SK-N-SH (cell line): ENCODE data around the gene B3GNT5.

ENCODE experiments used
- EZH2phosphoT487 ChIP-seq: fragments of 200-600 bp; sonication (generic); IDR thresholded peaks from 2 replicates; pipeline ENCODE4 v1.6.1; 2017; ENCODE audit warnings: low read depth, mixed run types, mild to moderate bottlenecking, antibody characterized with exemption, moderate library complexity, borderline replicate concordance
- MAX ChIP-seq: IDR thresholded peaks from 2 replicates; pipeline ENCODE4 v1.4.0; 2012; ENCODE audit warnings: low read depth
- RFX5 ChIP-seq: IDR thresholded peaks from 2 replicates; pipeline ENCODE4 v1.6.1; 2012; ENCODE audit warnings: mild to moderate bottlenecking, improper control_type of control experiment, low read length
- TCF12 ChIP-seq: IDR thresholded peaks from 2 replicates; pipeline ENCODE4 v1.4.0; 2012
- TEAD4 ChIP-seq: IDR thresholded peaks from 2 replicates; pipeline ENCODE4 v1.4.0; 2012; ENCODE audit warnings: mild to moderate bottlenecking, borderline replicate concordance; ENCODE audit not compliant: insufficient read depth
- YY1 ChIP-seq: IDR thresholded peaks from 2 replicates; pipeline ENCODE4 v1.4.0; 2012; ENCODE audit warnings: low read depth, mild to moderate bottlenecking
- TF ChIP-seq, protein P1 (sequence below): fragments of 200-600 bp; sonication (generic); IDR thresholded peaks from 2 replicates; pipeline ENCODE4 v1.6.1; 2017; ENCODE audit warnings: antibody characterized with exemption, mild to moderate bottlenecking, moderate library complexity

- no peak for TF ChIP-seq YY1
- no peak for TF ChIP-seq MAX
- TF ChIP-seq, protein P1, sequence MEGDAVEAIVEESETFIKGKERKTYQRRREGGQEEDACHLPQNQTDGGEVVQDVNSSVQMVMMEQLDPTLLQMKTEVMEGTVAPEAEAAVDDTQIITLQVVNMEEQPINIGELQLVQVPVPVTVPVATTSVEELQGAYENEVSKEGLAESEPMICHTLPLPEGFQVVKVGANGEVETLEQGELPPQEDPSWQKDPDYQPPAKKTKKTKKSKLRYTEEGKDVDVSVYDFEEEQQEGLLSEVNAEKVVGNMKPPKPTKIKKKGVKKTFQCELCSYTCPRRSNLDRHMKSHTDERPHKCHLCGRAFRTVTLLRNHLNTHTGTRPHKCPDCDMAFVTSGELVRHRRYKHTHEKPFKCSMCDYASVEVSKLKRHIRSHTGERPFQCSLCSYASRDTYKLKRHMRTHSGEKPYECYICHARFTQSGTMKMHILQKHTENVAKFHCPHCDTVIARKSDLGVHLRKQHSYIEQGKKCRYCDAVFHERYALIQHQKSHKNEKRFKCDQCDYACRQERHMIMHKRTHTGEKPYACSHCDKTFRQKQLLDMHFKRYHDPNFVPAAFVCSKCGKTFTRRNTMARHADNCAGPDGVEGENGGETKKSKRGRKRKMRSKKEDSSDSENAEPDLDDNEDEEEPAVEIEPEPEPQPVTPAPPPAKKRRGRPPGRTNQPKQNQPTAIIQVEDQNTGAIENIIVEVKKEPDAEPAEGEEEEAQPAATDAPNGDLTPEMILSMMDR: no peak
- no peak for TF ChIP-seq TEAD4
- no peak for TF ChIP-seq RFX5
- no peak for TF ChIP-seq EZH2phosphoT487
- TF ChIP-seq TCF12: no peak
Observed at GRCh38 chr3:183296944-183297343, 43.9 kb downstream of the B3GNT5 start.
